ENCODE data around the gene HK2. TPM values are rescaled to one million over a fixed set of nuclear protein-coding genes. Genes with fewer than 3 reads are reported as not detected.
"Not testable (repeated sequence)": the region's sequence is repeated elsewhere in the genome, so short reads cannot be mapped to it uniquely, and the experiment has no call there.

HK2 gene
- total and polyA plus RNA-seq, 7 experiments from 2014 or later = 3.6 to 74.6 (median 12.1) TPM

DNA sequence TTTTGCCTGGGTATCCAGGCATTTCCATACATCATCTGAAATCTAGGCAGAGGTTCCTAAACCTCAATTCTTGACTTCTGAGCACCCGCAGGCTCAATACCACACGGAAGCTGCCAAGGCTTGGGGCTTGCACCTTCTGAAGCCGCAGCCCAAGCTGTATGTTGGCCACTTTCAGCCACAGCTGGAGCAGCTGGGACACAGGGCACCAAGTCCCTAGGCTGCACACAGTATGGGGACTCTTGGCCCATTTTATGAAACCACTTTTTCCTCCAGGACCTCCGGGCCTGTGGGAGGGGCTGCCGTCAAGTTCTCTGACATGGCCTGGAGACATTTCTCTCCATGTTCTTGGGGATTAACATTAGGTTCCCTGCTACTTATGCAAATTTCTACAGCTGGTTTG is 72.5 kb downstream of the HK2 start:
- no peak overlapping the region for H3K4me3 ChIP-seq (ENCODE audit: low read length)
- no peak for ATAC-seq
- H3K36me3 ChIP-seq (ENCODE audit: control insufficient read depth in 2 of 3, insufficient read depth in 3 of 3, low read length in 3 of 3) = no peaks in the 10 kb centered on the region
- no peaks in the 10 kb centered on the region for H3K9me3 ChIP-seq (ENCODE audit: control insufficient read depth in 2 of 3, low read length in 3 of 3)
- peaks cover 31 to 41% (median 33%) of the 10 kb centered on the region in 5 donors for H3K27me3 Mint-ChIP-seq
- H3K27ac Mint-ChIP-seq = no peak overlapping the region
- CTCF ChIA-PET = no interaction called here
- no peak for DNase-seq
- peaks cover 0 to 5% of the 10 kb centered on the region in 2 donors for H3K27me3 ChIP-seq (ENCODE audit: control insufficient read depth in 2 of 2, insufficient read depth in 2 of 2, low read length in 2 of 2)
- H3K4me1 ChIP-seq (ENCODE audit: control insufficient read depth in 2 of 2, insufficient read depth in 2 of 2, low read length in 2 of 2) = peaks cover 0 to 4% of the 10 kb centered on the region in 2 donors
- POLR2A ChIA-PET = no interaction called here
- H3K4me3 Mint-ChIP-seq = no peak overlapping the region
- H3K36me3 Mint-ChIP-seq = peaks cover 0 to 4% (median 0%) of the 10 kb centered on the region in 5 donors
- peaks cover 2 to 20% (median 14%) of the 10 kb centered on the region in 7 donors for H3K4me1 Mint-ChIP-seq
- H3K27ac ChIP-seq (ENCODE audit: low read depth, low read length) = no peak overlapping the region
- H3K9me3 Mint-ChIP-seq = no peaks in the 10 kb centered on the region
- intact Hi-C loops (cut with micrococcal nuclease) = no loop called here

DNA sequence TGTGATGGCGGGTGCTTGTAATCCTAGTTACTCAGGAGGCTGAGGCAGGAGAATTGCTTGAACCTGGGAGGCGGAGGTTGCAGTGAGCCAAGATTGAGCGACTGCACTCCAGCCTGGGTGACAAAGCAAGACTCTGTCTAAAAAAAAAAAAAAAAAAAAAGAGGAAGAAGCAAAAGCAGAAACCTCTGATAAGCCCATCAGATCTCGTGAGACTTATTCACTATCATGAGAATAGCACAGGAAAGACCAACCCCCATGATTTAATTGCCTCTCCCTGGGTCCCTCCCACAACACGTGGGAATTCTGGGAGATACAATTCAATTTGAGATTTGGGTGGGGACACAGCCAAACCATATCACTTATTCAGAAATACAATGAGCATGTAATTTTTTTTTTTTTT is 73.6 kb downstream of the HK2 start:
- CTCF ChIA-PET = interaction anchor here (0.7 to 0.8 kb wide), 2 partner anchors 193 to 730 kb away, joined by 3 to 6 read pairs; no protein-coding TSS in a partner anchor
- H3K27ac Mint-ChIP-seq; H3K27ac ChIP-seq (ENCODE audit: low read depth, low read length); H3K36me3 ChIP-seq (ENCODE audit: control insufficient read depth in 2 of 3, insufficient read depth in 3 of 3, low read length in 3 of 3); ATAC-seq; H3K9me3 ChIP-seq (ENCODE audit: control insufficient read depth in 2 of 3, low read length in 3 of 3); H3K36me3 Mint-ChIP-seq; intact Hi-C loops (cut with micrococcal nuclease); H3K9me3 Mint-ChIP-seq; H3K4me1 ChIP-seq (ENCODE audit: control insufficient read depth in 2 of 2, insufficient read depth in 2 of 2, low read length in 2 of 2); DNase-seq; H3K4me3 Mint-ChIP-seq; POLR2A ChIA-PET; H3K27me3 ChIP-seq (ENCODE audit: control insufficient read depth in 2 of 2, insufficient read depth in 2 of 2, low read length in 2 of 2); H3K4me3 ChIP-seq (ENCODE audit: low read length): not testable (repeated sequence)
- H3K27me3 Mint-ChIP-seq = peaks cover 33 to 49% (median 39%) of the 10 kb centered on the region in 5 donors
- H3K4me1 Mint-ChIP-seq = peaks cover 2 to 20% (median 14%) of the 10 kb centered on the region in 7 donors

DNA sequence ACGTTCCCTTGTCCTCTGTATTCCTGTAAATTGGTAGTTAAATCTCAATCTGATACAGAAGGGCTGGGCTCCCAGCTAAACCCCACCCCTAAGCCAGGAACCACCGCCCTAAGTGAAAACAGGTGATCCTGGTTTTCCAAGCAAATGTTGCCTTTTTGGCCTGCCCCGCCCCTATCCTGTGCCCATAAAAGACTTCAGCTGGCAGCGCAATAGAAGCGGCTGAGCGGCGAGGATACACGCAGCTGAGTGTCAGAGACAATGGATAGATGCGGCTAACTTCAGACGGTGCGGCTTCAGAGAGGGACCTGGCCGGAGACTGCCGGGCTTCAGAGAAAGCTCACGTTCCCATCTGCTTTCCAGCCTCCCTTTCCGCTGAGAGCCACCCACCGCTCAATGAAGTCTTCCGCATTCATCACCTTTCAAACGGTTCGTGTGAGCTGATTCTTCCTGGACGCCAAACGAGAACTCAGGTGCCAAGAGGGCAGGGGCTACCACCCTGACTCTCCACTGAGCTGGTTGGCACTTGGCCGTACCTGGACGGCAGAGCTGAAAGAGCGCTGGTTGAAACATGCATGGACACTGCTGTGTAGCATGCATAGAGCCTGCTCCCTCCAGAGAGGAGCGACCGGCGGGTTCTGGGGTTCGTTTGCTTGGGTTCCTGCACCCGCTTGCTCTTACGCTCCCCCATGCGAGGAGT is 75.0 kb downstream of the HK2 start:
- H3K4me3 Mint-ChIP-seq = peak overlapping the region in 6 of 10 donors; percentile 33 to 64 (median 40)
- no peaks in the 10 kb centered on the region for H3K9me3 Mint-ChIP-seq
- ATAC-seq (no peak), DNase-seq (no peak)
- intact Hi-C loops (cut with micrococcal nuclease) = no loop called here
- no peak overlapping the region for H3K27ac Mint-ChIP-seq
- peaks cover 0 to 4% of the 10 kb centered on the region in 2 donors for H3K4me1 ChIP-seq (ENCODE audit: control insufficient read depth in 2 of 2, insufficient read depth in 2 of 2, low read length in 2 of 2)
- POLR2A ChIA-PET = no interaction called here
- H3K27me3 ChIP-seq (ENCODE audit: control insufficient read depth in 2 of 2, insufficient read depth in 2 of 2, low read length in 2 of 2) = peaks cover 0 to 5% of the 10 kb centered on the region in 2 donors
- H3K36me3 ChIP-seq (ENCODE audit: control insufficient read depth in 2 of 3, insufficient read depth in 3 of 3, low read length in 3 of 3) = no peaks in the 10 kb centered on the region
- peaks cover 0 to 4% (median 0%) of the 10 kb centered on the region in 5 donors for H3K36me3 Mint-ChIP-seq
- H3K27me3 Mint-ChIP-seq = peaks cover 33 to 62% (median 46%) of the 10 kb centered on the region in 5 donors
- H3K27ac ChIP-seq (ENCODE audit: low read depth, low read length) = no peak overlapping the region
- CTCF ChIA-PET = interaction anchor here (0.6 to 0.8 kb wide), 2 partner anchors 195 to 700 kb away, joined by 3 to 6 read pairs; no protein-coding TSS in a partner anchor
- H3K4me3 ChIP-seq (ENCODE audit: low read length) = no peak overlapping the region
- no peaks in the 10 kb centered on the region for H3K9me3 ChIP-seq (ENCODE audit: control insufficient read depth in 2 of 3, low read length in 3 of 3)
- H3K4me1 Mint-ChIP-seq = peaks cover 2 to 20% (median 14%) of the 10 kb centered on the region in 7 donors

GRCh38 chr2:74910245-74910644 is 76.3 kb downstream of the HK2 start:
- no peak overlapping the region for H3K27ac Mint-ChIP-seq
- H3K4me3 ChIP-seq (ENCODE audit: low read length) = no peak overlapping the region
- H3K36me3 Mint-ChIP-seq = peaks cover 0 to 3% (median 0%) of the 10 kb centered on the region in 5 donors
- no peak overlapping the region for H3K4me3 Mint-ChIP-seq
- POLR2A ChIA-PET = interaction anchor here (0.6 kb wide), 1 partner anchor 9 kb away, joined by 3 read pairs; no protein-coding TSS in a partner anchor
- CTCF ChIA-PET = no interaction called here
- H3K27me3 ChIP-seq (ENCODE audit: control insufficient read depth in 2 of 2, insufficient read depth in 2 of 2, low read length in 2 of 2) = peaks cover 0 to 5% of the 10 kb centered on the region in 2 donors
- H3K27me3 Mint-ChIP-seq = peaks cover 33 to 73% (median 55%) of the 10 kb centered on the region in 5 donors
- H3K4me1 ChIP-seq (ENCODE audit: control insufficient read depth in 2 of 2, insufficient read depth in 2 of 2, low read length in 2 of 2) = peaks cover 0 to 4% of the 10 kb centered on the region in 2 donors
- DNase-seq = no peak
- peaks cover 2 to 20% (median 16%) of the 10 kb centered on the region in 7 donors for H3K4me1 Mint-ChIP-seq
- H3K9me3 ChIP-seq (ENCODE audit: control insufficient read depth in 2 of 3, low read length in 3 of 3) = no peaks in the 10 kb centered on the region
- intact Hi-C loops (cut with micrococcal nuclease) = no loop called here
- H3K9me3 Mint-ChIP-seq = no peaks in the 10 kb centered on the region
- H3K27ac ChIP-seq (ENCODE audit: low read depth, low read length) = no peak overlapping the region
- ATAC-seq = no peak
- H3K36me3 ChIP-seq (ENCODE audit: control insufficient read depth in 2 of 3, insufficient read depth in 3 of 3, low read length in 3 of 3) = no peaks in the 10 kb centered on the region

DNA sequence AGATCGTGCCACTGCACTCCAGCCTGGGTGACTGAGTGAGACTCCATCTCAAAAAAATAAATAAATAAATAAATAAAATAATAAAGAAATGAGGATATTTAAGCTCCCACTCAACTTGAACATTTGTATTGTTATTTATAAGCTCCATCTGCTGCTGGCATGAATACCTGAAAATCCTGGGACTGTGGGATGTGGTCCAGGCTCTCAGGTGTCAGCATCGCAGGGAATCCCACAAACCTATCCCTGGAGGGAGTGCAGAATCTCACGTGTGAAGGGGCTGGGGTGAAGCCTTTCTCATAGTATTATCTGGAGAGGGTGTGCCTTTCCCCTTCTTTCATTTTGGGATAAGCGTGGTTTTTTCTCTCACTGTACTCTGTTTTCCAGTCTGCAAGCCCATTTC is 77.1 kb downstream of the HK2 start:
- Histone ChIP-seq H3K4me3 (ENCODE audit: low read length) (no peak overlapping the region), H3K36me3 (ENCODE audit: control insufficient read depth in 2 of 3, insufficient read depth in 3 of 3, low read length in 3 of 3) (no peaks in the 10 kb centered on the region), H3K27me3 (ENCODE audit: control insufficient read depth in 2 of 2, insufficient read depth in 2 of 2, low read length in 2 of 2) (peaks cover 0 to 5% of the 10 kb centered on the region in 2 donors), H3K4me1 (ENCODE audit: control insufficient read depth in 2 of 2, insufficient read depth in 2 of 2, low read length in 2 of 2) (peaks cover 0 to 4% of the 10 kb centered on the region in 2 donors), H3K9me3 (ENCODE audit: control insufficient read depth in 2 of 3, low read length in 3 of 3) (no peaks in the 10 kb centered on the region), H3K27ac (ENCODE audit: low read depth, low read length) (no peak overlapping the region)
- no peak overlapping the region for H3K4me3 Mint-ChIP-seq
- no peak overlapping the region for H3K27ac Mint-ChIP-seq
- peaks cover 35 to 81% (median 54%) of the 10 kb centered on the region in 5 donors for H3K27me3 Mint-ChIP-seq
- intact Hi-C loops (cut with micrococcal nuclease) = no loop called here
- H3K4me1 Mint-ChIP-seq = peaks cover 3 to 20% (median 16%) of the 10 kb centered on the region in 7 donors
- ChIA-PET CTCF (interaction anchor here (0.7 to 1.0 kb wide), 2 partner anchors 20 to 618 kb away, joined by 3 read pairs; no protein-coding TSS in a partner anchor), POLR2A (no interaction called here)
- no peak for DNase-seq
- no peak for ATAC-seq
- H3K9me3 Mint-ChIP-seq = no peaks in the 10 kb centered on the region
- no peaks in the 10 kb centered on the region for H3K36me3 Mint-ChIP-seq

- Mint-ChIP-seq H3K9me3 (no peaks in the 10 kb centered on the region), H3K36me3 (no peaks in the 10 kb centered on the region), H3K27ac (peak overlapping the region in 1 of 9 donors; percentile 15), H3K27me3 (peaks cover 15 to 62% (median 34%) of the 10 kb centered on the region in 5 donors), H3K4me3 (no peak overlapping the region), H3K4me1 (peaks cover 0 to 22% (median 9%) of the 10 kb centered on the region in 7 donors)
- POLR2A ChIA-PET = no interaction called here
- intact Hi-C loops (cut with micrococcal nuclease) = no loop called here
- Histone ChIP-seq H3K27ac (ENCODE audit: low read depth, low read length) (no peak overlapping the region), H3K9me3 (ENCODE audit: control insufficient read depth in 2 of 3, low read length in 3 of 3) (no peaks in the 10 kb centered on the region), H3K4me1 (ENCODE audit: control insufficient read depth in 2 of 2, insufficient read depth in 2 of 2, low read length in 2 of 2) (peaks cover 0 to 9% of the 10 kb centered on the region in 2 donors), H3K27me3 (ENCODE audit: control insufficient read depth in 2 of 2, insufficient read depth in 2 of 2, low read length in 2 of 2) (no peaks in the 10 kb centered on the region), H3K36me3 (ENCODE audit: control insufficient read depth in 2 of 3, insufficient read depth in 3 of 3, low read length in 3 of 3) (no peaks in the 10 kb centered on the region), H3K4me3 (ENCODE audit: low read length) (no peak overlapping the region)
- CTCF ChIA-PET = no interaction called here
- DNase-seq (peak in 1 of 9 donors; percentile 41), ATAC-seq (no peak)
Measured at GRCh38 chr2:74915743-74916142, 81.8 kb downstream of the HK2 start.
